ENCODE measurements around the gene NDUFB2.

DNA sequence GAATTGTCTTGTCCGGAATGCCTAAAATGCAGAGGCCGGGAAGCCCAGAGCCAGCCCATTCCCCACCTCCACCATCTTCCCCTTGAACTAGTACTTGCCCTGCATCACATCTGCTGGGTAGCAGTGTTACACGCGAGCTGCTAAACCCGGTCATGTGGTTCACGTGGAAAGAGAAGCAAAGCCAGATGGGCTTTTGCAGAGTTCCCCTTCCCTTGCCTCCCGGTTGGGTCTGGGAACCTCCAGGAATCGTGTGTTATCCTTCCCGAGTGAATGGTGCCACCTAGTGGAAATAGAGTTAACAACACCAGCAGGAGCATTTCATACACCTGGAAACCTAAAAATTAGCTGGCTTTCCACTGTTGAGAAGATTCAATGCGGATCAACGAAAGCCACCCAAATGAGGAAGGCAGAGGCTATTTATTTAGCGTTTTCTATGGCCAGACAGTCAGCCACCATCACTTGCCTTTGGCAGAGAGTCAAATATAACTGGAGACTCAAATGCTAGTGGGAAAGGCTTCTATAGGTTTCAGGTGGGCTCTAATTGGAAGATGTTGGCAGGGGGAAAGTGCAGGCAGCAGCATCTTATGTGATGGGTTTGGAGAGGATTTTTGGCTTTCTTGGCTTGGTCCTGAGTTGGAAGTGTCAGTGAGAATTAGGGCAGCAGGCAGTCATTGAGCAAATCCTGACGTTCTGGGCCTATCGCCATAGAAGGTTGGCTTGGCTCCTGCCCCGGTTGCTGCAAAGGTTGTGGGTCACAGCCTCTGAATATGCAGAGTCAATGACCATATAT, 43.0 kb upstream of the NDUFB2 start:
- no peak for TF ChIP-seq EZH2 (IDR thresholded peaks at IDR 0.05; ENCODE audit: insufficient read depth, poor library complexity, severe bottlenecking)
- no peak for TF ChIP-seq EZH2phosphoT487 (IDR thresholded peaks at IDR 0.05; ENCODE audit: insufficient read depth, low read depth)

Measured in GM23248 (cell line).